GM19035 (cell line): ENCODE results near the gene FOXRED2.
"Not testable (repeated sequence)": the region's sequence is repeated elsewhere in the genome, so short reads cannot be mapped to it uniquely, and the experiment has no call there.

ENCODE experiments used
- ATAC-seq: cut with Tn5 transposase; IDR thresholded peaks from one replicate; pipeline ENCODE4 v1.9.1; 2021; ENCODE audit not compliant: unreplicated experiment

Gene FOXRED2

GRCh38 chr22:36470162-36470993 lies 36.5 kb downstream of the FOXRED2 start:
- ATAC-seq: no peak

- no peak for ATAC-seq
Observed at GRCh38 chr22:36469094-36469710, 37.6 kb downstream of the FOXRED2 start.

- ATAC-seq: no peak
Observed at GRCh38 chr22:36467946-36468345, 38.9 kb downstream of the FOXRED2 start.

GRCh38 chr22:36467042-36467810 lies 39.6 kb downstream of the FOXRED2 start:
- no peak for ATAC-seq

GRCh38 chr22:36466258-36466657 lies 40.6 kb downstream of the FOXRED2 start:
- ATAC-seq: no peak

- no peak for ATAC-seq
Observed at GRCh38 chr22:36465232-36466021, 41.4 kb downstream of the FOXRED2 start.

- ATAC-seq: no peak
Observed at GRCh38 chr22:36464715-36465231, 42.1 kb downstream of the FOXRED2 start.

GRCh38 chr22:36463783-36464184 lies 43.1 kb downstream of the FOXRED2 start:
- ATAC-seq: no peak

- ATAC-seq: no peak
Observed at GRCh38 chr22:36461665-36462649, 44.9 kb downstream of the FOXRED2 start.

GRCh38 chr22:36460202-36460601 lies 46.6 kb downstream of the FOXRED2 start:
- ATAC-seq: no peak

- no peak for ATAC-seq
Observed at GRCh38 chr22:36457688-36458450, 49.0 kb downstream of the FOXRED2 start.

- no peak for ATAC-seq
Observed at GRCh38 chr22:36456464-36456845, 50.4 kb downstream of the FOXRED2 start.

GRCh38 chr22:36455571-36456463 lies 51.0 kb downstream of the FOXRED2 start:
- no peak for ATAC-seq

GRCh38 chr22:36454916-36455570 lies 51.8 kb downstream of the FOXRED2 start:
- peak; percentile 58 for ATAC-seq

- ATAC-seq: no peak
Observed at GRCh38 chr22:36453855-36454378, 52.9 kb downstream of the FOXRED2 start.

GRCh38 chr22:36452978-36453607 lies 53.7 kb downstream of the FOXRED2 start:
- not testable (repeated sequence) for ATAC-seq
